DMS 273 (cell line): Measurements from ENCODE around the gene GFPT2.

Source experiments
- DNase-seq: peaks from one replicate; lab custom pipeline; 2025; ENCODE audit not compliant: unreplicated experiment; lab: John Stamatoyannopoulos, UW

The GFPT2 gene

DNA sequence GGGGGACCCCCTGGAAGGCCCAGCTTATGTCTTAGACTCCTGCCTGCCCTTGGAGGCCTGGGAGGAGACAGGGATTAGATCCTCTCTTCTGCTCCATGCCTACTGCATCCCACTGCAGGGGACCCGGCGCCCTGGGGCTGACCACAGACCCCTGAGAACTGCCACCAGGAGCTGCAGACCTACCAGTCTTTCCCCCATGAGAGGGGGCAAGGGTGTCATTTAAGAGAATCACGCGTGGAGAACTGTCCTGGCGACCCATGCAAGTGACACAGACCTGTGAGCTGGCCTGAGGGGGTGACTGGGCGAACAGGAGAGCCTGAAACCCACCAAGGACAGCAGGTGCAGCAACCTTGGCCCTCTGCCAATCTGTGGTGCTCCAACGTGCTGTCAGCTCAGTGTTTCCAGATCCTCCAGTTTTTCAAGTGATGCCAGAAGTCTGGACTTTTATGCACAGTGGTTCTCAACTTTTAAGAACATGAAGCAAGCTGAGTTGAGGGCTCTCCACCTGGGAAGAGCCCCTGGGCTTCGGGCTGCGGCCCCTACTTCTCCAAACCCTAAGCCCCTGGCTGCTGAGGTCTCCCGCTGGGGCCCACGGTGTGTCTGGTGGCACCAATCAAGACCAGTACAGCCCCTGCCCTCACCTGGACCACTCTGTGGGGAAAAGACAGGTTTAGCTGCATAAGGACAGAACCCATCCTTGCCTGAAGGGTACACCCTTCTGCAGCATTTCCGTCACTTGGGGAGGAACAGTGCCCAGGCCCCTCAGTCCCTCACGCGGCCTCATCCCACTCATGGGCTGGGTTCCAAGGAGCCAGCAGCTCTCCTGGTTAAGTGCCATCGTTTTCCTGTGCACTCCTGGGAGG, 18.2 kb downstream of the GFPT2 start:
- DNase-seq, result no peak

GRCh38 chr5:180334176-180334575, 19.0 kb downstream of the GFPT2 start:
- DNase-seq, result no peak

DNA sequence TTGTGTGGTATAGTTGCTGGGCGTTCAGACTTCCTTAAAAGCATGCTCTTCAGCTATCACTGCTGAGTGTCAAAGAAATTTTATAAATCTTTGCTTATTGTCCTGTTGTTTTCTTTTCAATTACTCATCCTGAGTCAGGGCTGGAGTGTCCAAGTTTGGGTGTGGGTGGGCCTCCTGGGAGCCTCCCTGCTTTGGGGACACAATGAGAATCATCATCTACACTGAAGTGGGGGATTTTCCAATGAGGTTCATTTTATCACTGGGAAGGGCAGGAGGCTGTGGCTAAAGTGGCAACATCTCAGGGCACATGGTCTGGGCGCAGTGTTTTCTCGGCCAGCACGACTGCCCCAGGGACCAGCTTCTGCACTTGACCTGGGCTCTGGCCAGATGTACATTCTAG, 19.5 kb downstream of the GFPT2 start:
- no peak for DNase-seq

DNA sequence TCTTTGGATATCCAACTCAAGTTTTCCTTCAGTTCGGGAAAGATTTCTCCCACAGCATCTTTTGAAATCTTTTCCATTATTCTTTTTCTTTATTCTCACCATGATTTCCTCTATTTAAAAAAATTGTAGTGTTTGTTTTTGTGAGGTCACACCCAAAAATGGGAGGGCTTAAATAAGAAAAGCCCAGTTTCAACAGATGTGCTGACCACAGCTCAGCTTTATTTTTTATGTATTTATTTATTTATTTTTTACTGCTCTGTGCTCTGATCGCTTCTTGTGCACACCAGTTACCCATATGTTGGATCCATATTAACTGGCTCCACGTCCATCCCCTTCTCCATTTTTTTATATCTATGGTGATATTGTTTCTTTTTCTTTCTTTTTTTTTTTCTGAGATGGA, 20.3 kb downstream of the GFPT2 start:
- no peak for DNase-seq

DNA sequence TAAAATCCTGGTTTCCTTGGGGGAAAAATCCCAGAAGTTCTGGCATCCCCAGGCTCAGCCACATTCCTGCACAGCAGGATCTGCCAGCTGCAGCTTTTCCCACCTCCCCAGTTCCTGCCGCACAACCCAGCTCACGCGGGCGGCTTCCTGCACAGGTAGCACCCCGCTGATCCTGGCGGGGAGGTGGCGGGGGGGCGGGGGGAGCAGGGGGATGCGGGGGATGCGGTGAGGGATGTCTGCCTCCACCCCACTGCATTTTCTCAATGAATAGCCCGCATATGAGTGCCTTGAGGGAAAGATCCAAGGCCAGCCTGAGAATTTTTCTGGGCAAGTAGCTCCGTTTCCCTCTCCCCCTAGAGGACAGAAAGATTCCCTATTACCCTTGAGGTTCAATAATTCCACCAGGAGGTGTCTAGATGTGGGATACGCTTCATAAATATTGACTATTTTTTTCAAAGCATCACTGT, 21.1 kb downstream of the GFPT2 start:
- DNase-seq, result no peak

DNA sequence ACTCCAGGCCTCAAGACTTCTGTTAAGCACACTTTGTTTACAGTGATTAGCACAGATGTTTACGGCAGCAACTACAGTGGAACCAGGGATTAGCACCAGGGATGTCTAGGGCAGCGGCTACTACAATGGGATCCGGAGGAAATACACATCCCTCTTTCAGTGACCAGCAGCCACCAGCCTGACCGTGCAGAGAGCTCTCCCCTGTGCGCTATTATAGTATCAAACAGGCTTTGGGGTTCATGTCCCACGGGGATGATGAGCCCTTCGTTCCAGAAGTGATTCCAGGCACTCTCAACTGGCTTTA, 21.5 kb downstream of the GFPT2 start:
- no peak for DNase-seq

- DNase-seq, result no peak
These were observed 22.1 kb downstream of the GFPT2 start for GRCh38 chr5:180330810-180331646.

DNA sequence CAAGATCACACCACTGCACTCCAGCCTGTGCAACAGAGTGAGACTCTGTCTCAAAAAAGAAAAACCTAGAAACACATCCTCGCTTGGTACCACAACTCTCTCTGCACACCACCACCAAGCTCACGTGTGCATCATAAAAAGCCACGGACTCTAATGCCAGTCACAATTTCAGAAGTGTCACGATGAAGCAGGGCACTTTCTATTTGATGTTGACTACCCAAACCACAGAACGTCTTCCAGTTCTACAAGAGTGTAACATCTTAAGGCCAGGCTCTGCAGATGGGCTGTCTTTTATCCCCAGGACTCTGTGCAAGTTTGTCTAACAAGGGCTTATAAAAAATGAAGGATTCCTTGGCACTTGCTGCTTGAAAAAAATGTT, 22.9 kb downstream of the GFPT2 start:
- no peak for DNase-seq

- DNase-seq, result no peak
These were observed 23.4 kb downstream of the GFPT2 start for GRCh38 chr5:180329606-180330269.

DNA sequence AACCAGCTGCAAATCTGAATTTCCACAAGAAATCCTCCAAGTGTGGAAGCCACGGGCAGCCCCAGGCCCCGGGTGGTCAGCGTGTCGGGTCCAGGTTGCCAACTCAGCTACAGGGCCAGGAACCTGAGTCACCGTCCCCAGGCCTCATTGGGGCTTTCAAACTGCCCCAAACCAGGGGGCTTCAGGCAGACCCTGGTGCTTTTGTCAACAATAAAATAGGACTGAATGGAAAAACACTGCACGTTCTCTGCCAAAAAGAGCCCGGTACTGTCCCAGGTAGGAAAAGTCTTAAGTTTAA, 24.0 kb downstream of the GFPT2 start:
- DNase-seq, result no peak

GRCh38 chr5:180328296-180329137, 24.6 kb downstream of the GFPT2 start:
- DNase-seq, result peak; percentile 95

DNA sequence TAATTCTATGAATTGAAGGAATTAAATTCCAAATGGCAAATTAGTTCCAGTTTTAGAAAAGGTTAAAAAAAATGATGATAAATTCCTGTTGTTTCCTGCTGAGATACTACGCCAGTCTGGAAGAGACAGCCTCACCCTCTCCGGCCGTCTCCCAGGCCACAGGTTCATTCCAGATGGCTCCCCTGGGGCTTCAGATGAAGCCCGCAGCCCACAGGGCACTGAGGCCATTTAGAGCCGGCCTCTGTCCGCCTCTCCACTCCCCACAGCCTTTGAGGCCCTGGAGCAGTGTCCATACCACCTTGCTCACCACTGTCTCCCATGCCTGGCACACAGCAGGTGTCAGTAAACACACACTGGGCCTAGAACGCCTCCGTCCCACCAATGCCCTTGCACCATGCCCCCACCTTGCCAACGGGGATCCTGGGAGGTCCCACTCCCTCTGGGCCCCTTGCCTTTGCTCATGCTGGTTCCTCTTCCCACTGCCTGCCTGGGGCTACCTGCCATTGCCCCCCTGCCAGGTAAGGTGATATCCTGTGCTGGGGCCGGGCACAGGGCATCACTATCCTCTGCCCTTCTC, 26.1 kb downstream of the GFPT2 start:
- DNase-seq, result no peak

DNA sequence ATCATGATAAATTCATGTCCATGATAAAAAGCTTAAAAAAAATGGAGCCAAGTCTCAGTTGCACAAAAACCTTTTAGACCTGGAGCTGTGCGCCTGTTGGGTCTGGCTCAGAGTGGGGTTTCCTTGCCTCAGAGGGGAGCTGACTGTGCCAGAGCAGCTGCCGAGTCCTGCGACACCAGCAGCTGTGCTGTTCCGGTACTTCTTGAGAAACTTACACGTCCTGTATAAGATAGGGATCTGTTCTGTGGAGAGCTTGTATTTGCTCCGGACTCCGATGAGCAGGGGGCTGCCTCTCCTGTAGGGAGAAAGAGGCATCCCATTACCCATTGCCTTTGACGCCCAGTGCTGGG, 28.6 kb downstream of the GFPT2 start:
- DNase-seq, result no peak

DNA sequence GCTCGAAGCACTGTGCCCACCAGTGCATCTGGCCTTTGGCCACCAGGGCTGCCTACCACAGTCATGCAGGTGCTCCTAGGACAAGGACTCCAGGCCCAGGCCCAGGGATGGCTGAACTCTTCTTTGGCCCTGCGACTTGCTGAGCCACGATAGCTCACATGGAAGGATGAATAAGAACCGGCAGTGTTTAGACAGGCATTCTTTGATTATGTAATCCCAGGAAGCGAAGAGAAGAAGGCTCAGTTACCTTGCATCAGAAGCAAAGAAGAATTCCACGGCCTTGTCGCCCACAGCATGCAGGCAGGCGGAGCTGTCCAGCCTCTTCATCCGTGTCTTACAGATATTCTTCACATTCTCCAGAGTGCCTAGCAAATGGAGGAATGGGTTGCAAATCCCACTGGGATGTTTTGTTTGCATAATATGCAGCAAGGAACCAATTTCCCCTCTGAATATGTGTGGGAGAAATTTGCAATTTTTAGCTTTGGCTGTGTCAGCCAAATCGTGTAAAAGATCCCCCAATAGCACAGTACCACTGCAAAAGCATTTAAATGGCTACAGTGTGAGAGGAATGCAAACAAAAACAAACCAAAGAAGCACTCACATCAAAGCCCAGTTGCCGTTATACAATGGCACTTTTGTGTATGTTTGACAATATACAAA, 29.1 kb downstream of the GFPT2 start:
- DNase-seq, result no peak

GRCh38 chr5:180323160-180323559, 30.0 kb downstream of the GFPT2 start:
- no peak for DNase-seq

GRCh38 chr5:180318456-180319089, 34.6 kb downstream of the GFPT2 start:
- DNase-seq, result no peak

DNA sequence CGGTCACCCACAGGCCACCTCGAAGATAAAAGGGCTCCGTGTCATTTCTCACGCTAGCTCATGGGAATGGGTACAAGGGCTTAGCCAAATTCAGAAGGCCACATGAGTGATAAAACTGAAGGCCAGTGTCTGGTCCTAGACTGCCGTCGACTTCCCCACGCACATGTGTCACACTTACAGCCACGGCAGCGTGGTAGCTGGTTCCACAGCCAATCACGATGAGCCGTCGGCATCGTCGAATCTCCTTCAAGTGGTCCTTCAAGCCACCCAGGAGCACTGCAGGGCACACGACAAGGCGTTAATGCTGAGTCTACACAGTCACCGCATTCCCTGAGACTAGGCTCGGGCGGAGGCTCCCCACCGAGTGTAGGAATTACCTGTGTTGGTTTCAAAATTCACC, 36.5 kb downstream of the GFPT2 start:
- DNase-seq, result no peak

GRCh38 chr5:180315762-180316212, 37.3 kb downstream of the GFPT2 start:
- peak; percentile 91 for DNase-seq

- no peak for DNase-seq
These were observed 39.2 kb downstream of the GFPT2 start for GRCh38 chr5:180313677-180314505.
